Right lobe of liver (tissue), 6 donors: ENCODE results near the gene PARVG. TPM values are rescaled to one million over a fixed set of nuclear protein-coding genes. Genes with fewer than 3 reads are reported as not detected.

Experiments used
- ATAC-seq, 4 donors: fragments of 200-7000 bp; cut with Tn5 transposase; one replicate each; pipeline ENCODE4 v1.9.1; 2020; ENCODE audit warnings: mild to moderate bottlenecking in 4 of 4, moderate library complexity in 4 of 4
- DNase-seq, 3 donors: peaks; one replicate each; pipeline ENCODE4 v3.0.0-alpha.2; 2020
- H3K27ac ChIP-seq, 3 donors: fragments of 200-600 bp; one replicate each; pipeline ENCODE4 v1.8.0; 2022
- H3K27me3 ChIP-seq, 2 donors: fragments of 200-600 bp; one replicate each; pipeline ENCODE4 v1.8.0; 2022
- H3K36me3 ChIP-seq, 4 donors: fragments of 200-600 bp; sonication (generic) in 1 of 4; one replicate each; pipeline versions ENCODE4 v1.5.1 to v1.8.0; 2017 to 2022; ENCODE audit warnings: control low read depth in 1 of 4
- H3K4me1 ChIP-seq, 4 donors: fragments of 200-600 bp; sonication (generic) in 1 of 4; one replicate each; pipeline versions ENCODE4 v1.5.1 to v1.8.0; 2017 to 2022; ENCODE audit warnings: control low read depth in 1 of 4
- H3K4me3 ChIP-seq, 3 donors: fragments of 200-600 bp; one replicate each; pipeline ENCODE4 v1.8.0; 2022
- H3K9me3 ChIP-seq, 4 donors: fragments of 200-600 bp; sonication (generic) in 1 of 4; one replicate each; pipeline versions ENCODE4 v1.5.1 to v1.8.0; 2017 to 2022; ENCODE audit warnings: control low read depth in 1 of 4
- POLR2A ChIP-seq: fragments of 450-650 bp; IDR thresholded peaks from one replicate; pipeline ENCODE4 v1.6.1; 2017; ENCODE audit warnings: antibody characterized with exemption, mild to moderate bottlenecking
- WGBS: methylation state at CpG from one replicate; pipeline ENCODE4 v1.1.6; 2018; ENCODE audit warnings: low coverage, low lambda C conversion rate; ENCODE audit not compliant: insufficient coverage; ENCODE audit errors: missing lambda C conversion rate; 5-methylcytosine and 5-hydroxymethylcytosine counted together
- intact Hi-C, 2 donors: fragments of 100-400 bp; cut with DNase I; formaldehyde crosslinking; loops; one replicate each; pipeline versions ENCODE4 v1.11.2 to v1.14.1; 2022
- total RNA-seq, 6 experiments: library from RNA; depleted of rRNA in 2 of 6; stranded (reverse); fragments of >200 nt in 2 of 6; fragmentation: NEBNext Ultra II Directional in 3 of 6; extraction: Animal tissue kit (Norgen Biotek cat#: 25700) in 3 of 6; gene quantifications; one replicate each; pipeline versions ENCODE4 v1.1.0 to v1.2.4, GENCODE V29; 2016 to 2023
- TF ChIP-seq, protein P1 (sequence below), 4 donors: fragments of 200-600 bp in 3 of 4; fragments of 450-650 bp in 1 of 4; IDR thresholded peaks; one replicate each; pipeline versions ENCODE4 v1.5.1 to v1.8.0; 2016 to 2022; ENCODE audit warnings: antibody characterized with exemption in 4 of 4, mild to moderate bottlenecking in 2 of 4
- donor health status: DM: no; HTN: yes; CAD: no.
- donor health status: DM: no; HTN: no; CAD: no.
- donor health status: DM: no; HTN: no; CAD: no.
- donor health status: DM: no; HTN: yes; CAD: no.
- donor health status: DM: no; HTN: yes; CAD: no.

PARVG gene
- total RNA-seq, 6 experiments from 2014 or later, result 3.7 to 10.8 (median 7.9) TPM

DNA sequence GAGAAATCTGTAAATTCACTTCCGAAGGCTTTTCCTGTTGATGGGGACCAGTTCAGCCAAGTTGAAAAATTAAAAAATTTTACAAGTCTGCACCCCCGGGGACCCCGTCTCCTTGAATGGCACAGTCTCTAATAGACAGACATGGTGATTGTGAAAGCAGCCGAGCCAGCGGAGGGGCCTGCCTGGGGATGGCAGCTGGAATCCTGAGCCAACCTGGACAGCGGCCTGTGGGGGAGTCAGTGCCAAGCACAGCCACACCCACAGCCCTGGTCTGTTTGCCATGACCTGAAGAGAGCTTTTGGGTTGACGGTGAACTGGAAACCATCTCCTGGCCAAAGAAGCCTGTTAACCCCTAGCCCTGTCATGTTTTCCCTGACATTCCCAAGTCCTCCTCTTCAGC is 64.7 kb downstream of the PARVG start:
- TF ChIP-seq, protein P1, sequence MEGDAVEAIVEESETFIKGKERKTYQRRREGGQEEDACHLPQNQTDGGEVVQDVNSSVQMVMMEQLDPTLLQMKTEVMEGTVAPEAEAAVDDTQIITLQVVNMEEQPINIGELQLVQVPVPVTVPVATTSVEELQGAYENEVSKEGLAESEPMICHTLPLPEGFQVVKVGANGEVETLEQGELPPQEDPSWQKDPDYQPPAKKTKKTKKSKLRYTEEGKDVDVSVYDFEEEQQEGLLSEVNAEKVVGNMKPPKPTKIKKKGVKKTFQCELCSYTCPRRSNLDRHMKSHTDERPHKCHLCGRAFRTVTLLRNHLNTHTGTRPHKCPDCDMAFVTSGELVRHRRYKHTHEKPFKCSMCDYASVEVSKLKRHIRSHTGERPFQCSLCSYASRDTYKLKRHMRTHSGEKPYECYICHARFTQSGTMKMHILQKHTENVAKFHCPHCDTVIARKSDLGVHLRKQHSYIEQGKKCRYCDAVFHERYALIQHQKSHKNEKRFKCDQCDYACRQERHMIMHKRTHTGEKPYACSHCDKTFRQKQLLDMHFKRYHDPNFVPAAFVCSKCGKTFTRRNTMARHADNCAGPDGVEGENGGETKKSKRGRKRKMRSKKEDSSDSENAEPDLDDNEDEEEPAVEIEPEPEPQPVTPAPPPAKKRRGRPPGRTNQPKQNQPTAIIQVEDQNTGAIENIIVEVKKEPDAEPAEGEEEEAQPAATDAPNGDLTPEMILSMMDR (IDR thresholded peaks at IDR 0.05), result no peak
- TF ChIP-seq POLR2A, result no peak
- no peak for DNase-seq
- Histone ChIP-seq H3K27me3 (no peaks in the 10 kb centered on the region), H3K9me3 (peaks cover 0 to 8% (median 0%) of the 10 kb centered on the region in 4 donors), H3K4me3 (no peak overlapping the region), H3K27ac (no peak overlapping the region), H3K4me1 (no peaks in the 10 kb centered on the region), H3K36me3 (no peaks in the 10 kb centered on the region)
- WGBS, result 100% methylated on average over 1 of the region's 7 CpGs
- peak in 1 of 4 donors; percentile 37 for ATAC-seq
- intact Hi-C loops, result no loop called here

DNA sequence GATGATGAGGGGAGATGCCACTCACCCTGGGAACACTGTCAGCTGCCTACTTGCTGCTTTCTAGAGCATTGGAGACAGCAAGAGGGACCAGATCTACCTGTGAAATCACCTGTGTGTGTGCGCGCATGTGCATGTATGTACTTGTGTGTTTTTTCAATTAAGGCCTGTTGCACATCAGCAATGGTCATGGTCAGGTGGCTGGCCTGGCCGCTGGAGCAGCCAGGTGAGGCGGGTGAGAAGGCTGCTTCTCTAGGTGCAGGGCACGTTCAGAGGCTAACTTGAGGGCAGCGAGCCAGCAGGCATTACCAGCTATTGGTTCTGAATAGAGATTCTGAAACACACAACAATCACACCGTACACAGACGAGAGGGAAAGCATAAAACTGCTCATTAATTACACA is 65.1 kb downstream of the PARVG start:
- TF ChIP-seq, protein P1 (IDR thresholded peaks at IDR 0.05), result no peak
- TF ChIP-seq POLR2A, result no peak
- WGBS, result 75% methylated on average over 5 of the region's 8 CpGs
- H3K27ac ChIP-seq, result no peak overlapping the region
- no peaks in the 10 kb centered on the region for H3K36me3 ChIP-seq
- H3K9me3 ChIP-seq, result peaks cover 0 to 8% (median 0%) of the 10 kb centered on the region in 4 donors
- no peaks in the 10 kb centered on the region for H3K4me1 ChIP-seq
- ATAC-seq (no peak), DNase-seq (no peak)
- H3K4me3 ChIP-seq, result no peak overlapping the region
- H3K27me3 ChIP-seq, result no peaks in the 10 kb centered on the region
- intact Hi-C loops, result no loop called here

DNA sequence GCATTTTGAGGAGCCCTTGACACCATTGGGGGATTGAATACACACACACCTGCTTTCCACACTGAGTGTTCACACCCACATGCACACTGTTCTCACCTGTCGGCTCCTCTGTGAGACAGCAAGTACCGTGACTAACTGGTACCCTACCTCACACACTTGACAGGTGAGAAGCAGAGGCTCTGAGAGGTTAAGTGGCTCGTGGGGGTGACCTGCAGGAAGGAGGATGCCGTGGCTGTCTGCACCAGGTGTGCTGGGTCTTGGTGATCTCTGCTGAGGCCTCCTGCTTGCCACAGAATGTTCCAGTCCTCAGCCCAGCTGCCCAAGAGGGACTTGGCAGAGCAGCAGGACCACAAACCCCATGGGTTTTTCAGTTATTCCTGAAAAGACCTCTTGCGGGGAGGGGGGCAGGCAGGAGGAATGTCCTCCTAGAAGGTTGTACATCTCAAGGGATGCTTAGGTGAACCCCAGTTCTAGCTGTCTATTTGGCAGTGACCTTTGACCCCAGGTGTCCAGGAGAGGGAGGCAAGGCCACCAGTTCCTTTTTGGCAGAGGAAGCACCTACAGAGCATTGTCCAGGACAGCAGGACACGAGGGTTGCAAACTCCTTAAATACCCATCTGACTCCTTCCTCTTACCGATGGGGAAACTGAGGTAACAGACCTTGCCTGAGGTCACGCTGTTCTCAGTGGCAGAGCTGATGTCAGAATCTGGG is 66.0 kb downstream of the PARVG start:
- DNase-seq, result no peak
- no CpG with 5 or more reads among the region's 8 CpGs for WGBS
- Histone ChIP-seq H3K27ac (no peak overlapping the region), H3K4me1 (no peaks in the 10 kb centered on the region), H3K4me3 (no peak overlapping the region), H3K27me3 (no peaks in the 10 kb centered on the region), H3K36me3 (no peaks in the 10 kb centered on the region), H3K9me3 (peaks cover 0 to 8% (median 0%) of the 10 kb centered on the region in 4 donors)
- intact Hi-C loops, result no loop called here
- TF ChIP-seq, protein P1 (IDR thresholded peaks at IDR 0.05), result no peak
- no peak for TF ChIP-seq POLR2A
- ATAC-seq, result no peak

DNA sequence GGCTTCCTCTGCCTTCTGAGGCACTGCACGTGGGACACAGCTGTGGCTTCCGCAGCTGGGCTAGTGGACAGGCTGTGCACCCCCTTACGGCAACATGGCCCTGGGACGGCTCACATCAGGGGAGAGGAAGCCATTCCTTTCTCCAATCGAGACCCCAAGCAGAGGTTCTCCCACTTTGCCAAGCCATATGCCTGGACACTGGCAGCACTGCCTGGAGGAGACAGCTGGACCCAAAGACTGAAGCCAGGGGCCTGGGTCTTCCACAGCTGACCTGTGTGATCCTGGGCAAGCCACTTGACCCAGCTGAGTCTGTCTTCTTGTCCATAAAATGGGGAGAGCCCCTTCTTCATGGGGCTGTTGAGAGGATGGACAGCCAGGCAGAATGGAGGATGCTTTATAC is 66.6 kb downstream of the PARVG start:
- H3K4me3 ChIP-seq, result no peak overlapping the region
- peaks cover 0 to 8% (median 0%) of the 10 kb centered on the region in 4 donors for H3K9me3 ChIP-seq
- intact Hi-C loops, result no loop called here
- no peaks in the 10 kb centered on the region for H3K36me3 ChIP-seq
- no peak for TF ChIP-seq POLR2A
- ATAC-seq (no peak), DNase-seq (no peak)
- H3K4me1 ChIP-seq, result no peaks in the 10 kb centered on the region
- H3K27ac ChIP-seq, result no peak overlapping the region
- WGBS, result 40% methylated on average over 1 of the region's 5 CpGs
- no peaks in the 10 kb centered on the region for H3K27me3 ChIP-seq
